Activated T-helper 2 cell treated with anti-CD3 and anti-CD28 coated beads, Interferon-gamma antibody, Interleukin-2, Interleukin-4, amounts not matched to agents 10 μg/mL and 5 μg/mL and 100 μg/mL, durations not matched to agents 14 hours and 24 hours and 36 hours (primary cell): ENCODE measurements around the gene STAC3. TPM values are rescaled to one million over a fixed set of nuclear protein-coding genes. Genes with fewer than 3 reads are reported as not detected.

Experiments used
- DNase-seq: peaks from one replicate; pipeline ENCODE4 v3.0.0; 2021; ENCODE audit warnings: low spot score
- H3K27ac Mint-ChIP-seq: one replicate; pipeline ENCODE4 v1.8.0; 2021; ENCODE audit warnings: mixed read lengths
- H3K27me3 Mint-ChIP-seq: one replicate; pipeline ENCODE4 v1.8.0; 2021; ENCODE audit warnings: low read depth, mixed read lengths
- H3K36me3 Mint-ChIP-seq: one replicate; pipeline ENCODE4 v1.8.0; 2021; ENCODE audit warnings: low read depth, mixed read lengths
- H3K4me1 Mint-ChIP-seq: one replicate; pipeline ENCODE4 v1.8.0; 2021; ENCODE audit warnings: low read depth, mixed read lengths
- H3K4me3 Mint-ChIP-seq: one replicate; pipeline ENCODE4 v1.8.0; 2021; ENCODE audit warnings: low read depth, mild to moderate bottlenecking, moderate library complexity, mixed read lengths
- H3K9me3 Mint-ChIP-seq: one replicate; pipeline ENCODE4 v1.8.0; 2021; ENCODE audit warnings: mixed read lengths
- intact Hi-C: fragments of 100-400 bp; cut with micrococcal nuclease; formaldehyde crosslinking; loops from one replicate; pipeline ENCODE4 v1.15.1; 2023
- total RNA-seq: library from RNA; stranded (reverse); gene quantifications from 2 replicates; pipeline ENCODE4 v1.2.3, GENCODE V29; 2022

Gene STAC3
- total RNA-seq, 1 donor from 2014 or later, result 5.6 TPM

GRCh38 chr12:57204454-57204853 lies 46.5 kb downstream of the STAC3 start:
- Mint-ChIP-seq H3K27me3 (no peaks in the 10 kb centered on the region), H3K4me3 (no peak overlapping the region), H3K27ac (no peak overlapping the region), H3K9me3 (no peaks in the 10 kb centered on the region), H3K4me1 (no peaks in the 10 kb centered on the region), H3K36me3 (no peaks in the 10 kb centered on the region)
- no peak for DNase-seq
- intact Hi-C loops, result no loop called here

DNA sequence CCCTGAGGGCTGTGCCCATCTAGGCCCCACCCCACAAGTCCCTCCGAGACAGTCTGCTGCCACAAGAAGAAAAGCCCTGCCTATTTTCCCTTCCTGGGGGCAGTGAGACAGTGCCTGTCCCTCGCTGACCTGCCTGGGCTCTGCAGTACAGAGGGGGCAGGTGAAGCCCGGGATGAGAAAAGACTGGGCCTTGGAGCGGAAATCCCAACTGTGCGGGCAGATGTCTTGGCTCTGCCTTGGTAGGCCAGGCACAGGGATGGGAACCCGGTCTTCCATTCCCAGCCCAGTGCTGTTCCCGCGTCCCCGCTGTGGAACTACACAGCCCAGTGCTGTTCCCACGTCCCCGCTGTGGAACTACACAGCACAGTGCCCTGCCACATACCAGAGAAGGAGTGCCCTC lies 47.2 kb downstream of the STAC3 start:
- Mint-ChIP-seq H3K9me3 (no peaks in the 10 kb centered on the region), H3K4me3 (no peak overlapping the region), H3K4me1 (no peaks in the 10 kb centered on the region), H3K27me3 (no peaks in the 10 kb centered on the region), H3K27ac (no peak overlapping the region), H3K36me3 (no peaks in the 10 kb centered on the region)
- intact Hi-C loops, result no loop called here
- no peak for DNase-seq

GRCh38 chr12:57203201-57203600 lies 47.8 kb downstream of the STAC3 start:
- Mint-ChIP-seq H3K4me1 (no peaks in the 10 kb centered on the region), H3K27ac (no peak overlapping the region), H3K36me3 (no peaks in the 10 kb centered on the region), H3K4me3 (no peak overlapping the region), H3K27me3 (no peaks in the 10 kb centered on the region), H3K9me3 (no peaks in the 10 kb centered on the region)
- no peak for DNase-seq
- intact Hi-C loops, result no loop called here

DNA sequence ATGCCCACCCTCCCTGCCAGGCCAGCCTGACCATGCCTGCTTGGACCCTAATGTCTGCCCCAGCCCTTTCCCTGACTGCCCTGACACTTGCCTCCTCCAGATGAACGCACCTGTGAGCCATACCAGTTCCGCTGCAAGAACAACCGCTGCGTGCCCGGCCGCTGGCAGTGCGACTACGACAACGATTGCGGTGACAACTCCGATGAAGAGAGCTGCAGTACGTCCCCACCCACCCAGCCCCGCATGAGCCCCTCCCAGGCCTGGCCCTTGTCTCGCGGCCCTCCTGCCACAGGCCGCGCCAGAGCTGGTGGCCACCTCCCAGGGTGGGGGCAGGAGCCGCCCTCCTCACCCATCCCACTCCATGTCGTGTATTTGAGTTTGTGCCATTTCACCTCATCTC lies 48.7 kb downstream of the STAC3 start:
- H3K36me3 Mint-ChIP-seq, result no peaks in the 10 kb centered on the region
- no peaks in the 10 kb centered on the region for H3K4me1 Mint-ChIP-seq
- no peaks in the 10 kb centered on the region for H3K9me3 Mint-ChIP-seq
- no peaks in the 10 kb centered on the region for H3K27me3 Mint-ChIP-seq
- intact Hi-C loops, result no loop called here
- no peak overlapping the region for H3K4me3 Mint-ChIP-seq
- no peak for DNase-seq
- H3K27ac Mint-ChIP-seq, result no peak overlapping the region

GRCh38 chr12:57201631-57202030 lies 49.4 kb downstream of the STAC3 start:
- Mint-ChIP-seq H3K27ac (no peak overlapping the region), H3K9me3 (no peaks in the 10 kb centered on the region), H3K36me3 (no peaks in the 10 kb centered on the region), H3K4me3 (no peak overlapping the region), H3K27me3 (no peaks in the 10 kb centered on the region), H3K4me1 (no peaks in the 10 kb centered on the region)
- no peak for DNase-seq
- intact Hi-C loops, result no loop called here

DNA sequence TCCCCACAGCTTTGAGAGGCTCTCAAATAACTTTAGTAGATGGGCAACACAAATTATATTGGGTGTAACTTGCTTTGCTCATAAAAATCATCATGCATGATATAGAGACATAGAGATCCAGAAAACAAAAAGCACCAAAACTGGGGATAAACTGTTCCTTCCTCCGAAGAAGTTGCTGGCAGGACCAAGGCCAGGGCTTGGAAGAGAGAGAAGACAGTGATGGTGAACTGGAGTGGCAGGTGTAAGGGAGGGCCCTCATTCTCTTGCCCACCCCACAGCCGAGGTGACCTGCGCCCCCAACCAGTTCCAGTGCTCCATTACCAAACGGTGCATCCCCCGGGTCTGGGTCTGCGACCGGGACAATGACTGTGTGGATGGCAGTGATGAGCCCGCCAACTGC lies 49.8 kb downstream of the STAC3 start:
- Mint-ChIP-seq H3K36me3 (no peaks in the 10 kb centered on the region), H3K27ac (no peak overlapping the region), H3K9me3 (no peaks in the 10 kb centered on the region), H3K27me3 (no peaks in the 10 kb centered on the region), H3K4me1 (no peaks in the 10 kb centered on the region), H3K4me3 (no peak overlapping the region)
- intact Hi-C loops, result no loop called here
- no peak for DNase-seq

GRCh38 chr12:57200497-57200896 lies 50.5 kb downstream of the STAC3 start:
- DNase-seq, result no peak
- no peaks in the 10 kb centered on the region for H3K36me3 Mint-ChIP-seq
- H3K9me3 Mint-ChIP-seq, result no peaks in the 10 kb centered on the region
- intact Hi-C loops, result no loop called here
- H3K4me1 Mint-ChIP-seq, result no peaks in the 10 kb centered on the region
- H3K27me3 Mint-ChIP-seq, result no peaks in the 10 kb centered on the region
- no peak overlapping the region for H3K4me3 Mint-ChIP-seq
- H3K27ac Mint-ChIP-seq, result no peak overlapping the region

- Mint-ChIP-seq H3K27me3 (no peaks in the 10 kb centered on the region), H3K36me3 (no peaks in the 10 kb centered on the region), H3K27ac (no peak overlapping the region), H3K4me1 (no peaks in the 10 kb centered on the region), H3K9me3 (no peaks in the 10 kb centered on the region), H3K4me3 (no peak overlapping the region)
- intact Hi-C loops, result no loop called here
- DNase-seq, result no peak
Measured at GRCh38 chr12:57199191-57199590, 51.8 kb downstream of the STAC3 start.

DNA sequence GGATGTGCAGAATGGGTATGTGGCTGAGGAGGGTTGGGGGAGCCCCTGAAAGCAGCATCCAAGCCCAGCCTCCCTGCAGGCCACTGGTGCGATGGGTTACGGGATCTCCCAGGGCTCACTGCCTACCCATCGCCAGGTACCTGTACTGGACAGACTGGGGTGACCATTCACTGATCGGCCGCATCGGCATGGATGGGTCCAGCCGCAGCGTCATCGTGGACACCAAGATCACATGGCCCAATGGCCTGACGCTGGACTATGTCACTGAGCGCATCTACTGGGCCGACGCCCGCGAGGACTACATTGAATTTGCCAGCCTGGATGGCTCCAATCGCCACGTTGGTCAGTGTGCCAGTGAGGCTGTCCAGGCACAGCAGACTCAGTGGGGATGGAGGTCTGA lies 52.7 kb downstream of the STAC3 start:
- H3K4me1 Mint-ChIP-seq, result no peaks in the 10 kb centered on the region
- intact Hi-C loops, result no loop called here
- H3K27ac Mint-ChIP-seq, result no peak overlapping the region
- no peak overlapping the region for H3K4me3 Mint-ChIP-seq
- H3K9me3 Mint-ChIP-seq, result no peaks in the 10 kb centered on the region
- no peaks in the 10 kb centered on the region for H3K36me3 Mint-ChIP-seq
- no peak for DNase-seq
- no peaks in the 10 kb centered on the region for H3K27me3 Mint-ChIP-seq

GRCh38 chr12:57196956-57197355 lies 54.0 kb downstream of the STAC3 start:
- no peak overlapping the region for H3K27ac Mint-ChIP-seq
- intact Hi-C loops, result no loop called here
- no peak overlapping the region for H3K4me3 Mint-ChIP-seq
- H3K36me3 Mint-ChIP-seq, result no peaks in the 10 kb centered on the region
- no peak for DNase-seq
- H3K27me3 Mint-ChIP-seq, result no peaks in the 10 kb centered on the region
- H3K4me1 Mint-ChIP-seq, result no peaks in the 10 kb centered on the region
- H3K9me3 Mint-ChIP-seq, result no peaks in the 10 kb centered on the region

DNA sequence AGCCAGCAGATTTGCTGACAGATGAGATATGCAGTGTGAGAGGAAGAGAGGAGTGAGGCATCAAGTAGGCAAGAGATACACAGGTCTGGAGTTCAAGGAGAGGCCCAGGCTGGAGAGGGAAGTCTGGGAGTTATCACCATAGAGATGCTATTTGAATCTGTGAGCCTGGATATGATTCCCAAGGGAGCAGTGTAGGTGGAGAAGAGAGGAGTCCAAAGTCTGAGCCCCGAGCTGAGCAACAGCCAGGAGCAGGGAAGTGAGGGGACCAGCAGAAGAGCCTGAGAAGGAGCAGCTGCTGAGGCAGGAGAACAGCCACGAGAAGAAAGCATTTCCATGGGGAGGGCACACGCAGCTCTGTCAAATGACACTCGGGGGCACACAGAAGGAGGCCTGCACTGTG lies 54.5 kb downstream of the STAC3 start:
- no peaks in the 10 kb centered on the region for H3K4me1 Mint-ChIP-seq
- no peaks in the 10 kb centered on the region for H3K27me3 Mint-ChIP-seq
- no peaks in the 10 kb centered on the region for H3K36me3 Mint-ChIP-seq
- no peak for DNase-seq
- intact Hi-C loops, result no loop called here
- no peak overlapping the region for H3K27ac Mint-ChIP-seq
- H3K9me3 Mint-ChIP-seq, result no peaks in the 10 kb centered on the region
- H3K4me3 Mint-ChIP-seq, result no peak overlapping the region

DNA sequence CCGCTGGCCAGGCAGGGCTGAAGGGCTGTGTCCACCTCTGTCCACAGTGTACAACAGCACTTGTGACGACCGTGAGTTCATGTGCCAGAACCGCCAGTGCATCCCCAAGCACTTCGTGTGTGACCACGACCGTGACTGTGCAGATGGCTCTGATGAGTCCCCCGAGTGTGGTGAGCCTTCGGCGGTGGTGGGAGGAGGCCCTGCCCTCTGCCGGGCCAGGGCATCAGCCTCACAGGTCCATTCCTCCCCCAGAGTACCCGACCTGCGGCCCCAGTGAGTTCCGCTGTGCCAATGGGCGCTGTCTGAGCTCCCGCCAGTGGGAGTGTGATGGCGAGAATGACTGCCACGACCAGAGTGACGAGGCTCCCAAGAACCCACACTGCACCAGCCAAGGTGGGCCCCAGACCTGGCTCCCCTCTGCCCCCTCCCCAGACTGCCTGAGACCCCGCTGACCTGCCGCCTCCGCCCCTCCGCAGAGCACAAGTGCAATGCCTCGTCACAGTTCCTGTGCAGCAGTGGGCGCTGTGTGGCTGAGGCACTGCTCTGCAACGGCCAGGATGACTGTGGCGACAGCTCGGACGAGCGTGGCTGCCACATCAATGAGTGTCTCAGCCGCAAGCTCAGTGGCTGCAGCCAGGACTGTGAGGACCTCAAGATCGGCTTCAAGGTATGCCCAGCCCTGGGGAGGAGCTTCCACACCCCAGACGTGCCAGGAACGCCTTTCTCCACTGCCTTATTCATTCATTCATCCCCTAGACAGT lies 55.2 kb downstream of the STAC3 start:
- H3K27me3 Mint-ChIP-seq, result no peaks in the 10 kb centered on the region

DNA sequence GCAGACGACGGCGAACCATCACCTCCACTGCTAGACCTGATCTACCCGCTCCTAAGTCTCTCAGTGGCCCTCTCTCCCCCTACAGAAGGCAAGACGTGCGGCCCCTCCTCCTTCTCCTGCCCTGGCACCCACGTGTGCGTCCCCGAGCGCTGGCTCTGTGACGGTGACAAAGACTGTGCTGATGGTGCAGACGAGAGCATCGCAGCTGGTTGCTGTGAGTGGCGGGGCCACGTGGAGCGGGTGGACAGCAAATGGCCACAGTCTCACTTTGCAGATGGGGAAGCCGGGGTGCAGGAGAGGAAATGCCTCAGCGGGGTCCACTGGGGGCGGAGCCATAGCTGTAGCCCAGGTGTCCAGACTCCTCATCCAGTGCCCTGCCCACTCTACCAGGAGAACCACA lies 55.8 kb downstream of the STAC3 start:
- intact Hi-C loops, result no loop called here
- Mint-ChIP-seq H3K27ac (no peak overlapping the region), H3K9me3 (no peaks in the 10 kb centered on the region), H3K4me1 (no peaks in the 10 kb centered on the region), H3K36me3 (no peaks in the 10 kb centered on the region), H3K4me3 (no peak overlapping the region), H3K27me3 (no peaks in the 10 kb centered on the region)
- no peak for DNase-seq

More for the DNA sequence above, 55.2 kb downstream of the STAC3 start:
- DNase-seq, result no peak
- no peaks in the 10 kb centered on the region for H3K36me3 Mint-ChIP-seq
- intact Hi-C loops, result no loop called here
- no peaks in the 10 kb centered on the region for H3K9me3 Mint-ChIP-seq
- no peaks in the 10 kb centered on the region for H3K4me1 Mint-ChIP-seq
- H3K27ac Mint-ChIP-seq, result no peak overlapping the region
- no peak overlapping the region for H3K4me3 Mint-ChIP-seq

DNA sequence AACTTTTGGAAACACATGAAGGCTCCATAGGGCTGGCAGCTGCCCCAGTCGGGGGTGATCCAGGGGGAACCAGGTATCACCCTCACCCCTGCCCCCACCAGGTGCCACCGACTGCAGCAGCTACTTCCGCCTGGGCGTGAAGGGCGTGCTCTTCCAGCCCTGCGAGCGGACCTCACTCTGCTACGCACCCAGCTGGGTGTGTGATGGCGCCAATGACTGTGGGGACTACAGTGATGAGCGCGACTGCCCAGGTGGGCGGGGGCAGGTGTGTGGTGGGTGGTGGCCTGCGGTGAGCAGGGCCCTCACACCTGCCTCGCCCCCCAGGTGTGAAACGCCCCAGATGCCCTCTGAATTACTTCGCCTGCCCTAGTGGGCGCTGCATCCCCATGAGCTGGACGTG lies 56.7 kb downstream of the STAC3 start:
- H3K4me3 Mint-ChIP-seq, result no peak overlapping the region
- H3K9me3 Mint-ChIP-seq, result no peaks in the 10 kb centered on the region
- no peaks in the 10 kb centered on the region for H3K36me3 Mint-ChIP-seq
- no peak overlapping the region for H3K27ac Mint-ChIP-seq
- no peak for DNase-seq
- no peaks in the 10 kb centered on the region for H3K27me3 Mint-ChIP-seq
- intact Hi-C loops, result no loop called here
- no peaks in the 10 kb centered on the region for H3K4me1 Mint-ChIP-seq
